K562 (cell line): ENCODE data around the gene FBXO10. TPM values are rescaled to one million over a fixed set of nuclear protein-coding genes. Genes with fewer than 3 reads are reported as not detected.
A peak's percentile ranks its signal among the peaks of the same experiment; 100 is the strongest.

Source experiments
- C11orf30 ChIP-seq: fragments of 450-650 bp; IDR thresholded peaks from 2 replicates; pipeline ENCODE4 v1.6.1; 2016; ENCODE audit warnings: low read depth, mild to moderate bottlenecking
- HDAC1 ChIP-seq, 2 experiments: fragments of 450-650 bp; IDR thresholded peaks; 2 replicates each; pipeline ENCODE4 v1.6.1; 2016 to 2017; ENCODE audit warnings: inconsistent platforms in 1 of 2, mild to moderate bottlenecking in 1 of 2, moderate library complexity in 1 of 2
- MAFG ChIP-seq: fragments of 450-650 bp; conservative IDR thresholded peaks from 2 replicates; pipeline ENCODE4 v1.6.1; 2016; ENCODE audit warnings: missing genetic modification characterization, missing compliant biosample characterization
- NEUROD1 ChIP-seq: fragments of 150-350 bp; IDR thresholded peaks from 2 replicates; pipeline ENCODE4 v1.6.1; 2014; ENCODE audit warnings: borderline replicate concordance, low read length, low read depth; ENCODE audit not compliant: partially characterized antibody
- NR3C1 ChIP-seq: sonication (generic); formaldehyde crosslinking; IDR thresholded peaks from 2 replicates; pipeline ENCODE4 v1.8.1; 2022; ENCODE audit warnings: missing genetic modification reagents
- POLR2A ChIP-seq: fragments of 450-650 bp; conservative IDR thresholded peaks from 2 replicates; pipeline ENCODE4 v1.6.1; 2016
- PURB ChIP-seq: sonication (generic); formaldehyde crosslinking; IDR thresholded peaks from 2 replicates; pipeline ENCODE4 v1.9.0; 2021; ENCODE audit warnings: low read depth, mild to moderate bottlenecking, missing genetic modification reagents
- YBX1 ChIP-seq: fragments of 450-650 bp; IDR thresholded peaks from 2 replicates; pipeline ENCODE4 v1.7.1; 2016; ENCODE audit warnings: mild to moderate bottlenecking
- ZKSCAN8 ChIP-seq: fragments of 200-800 bp; sonication (Bioruptor generic); IDR thresholded peaks from 2 replicates; pipeline ENCODE4 v1.6.1; 2016; ENCODE audit warnings: missing genetic modification characterization, missing compliant biosample characterization
- ZNF589 ChIP-seq: fragments of 200-800 bp; sonication (Bioruptor generic); IDR thresholded peaks from 2 replicates; pipeline ENCODE4 v1.6.1; 2016; ENCODE audit warnings: low read depth, missing genetic modification characterization, missing compliant biosample characterization
- ZNF778 ChIP-seq: fragments of 450-650 bp; formaldehyde crosslinking; IDR thresholded peaks from 2 replicates; pipeline ENCODE4 v1.4.0; 2020; ENCODE audit warnings: mild to moderate bottlenecking, moderate library complexity
- polyA plus RNA-seq, 8 experiments: library from polyadenylated mRNA; depleted of rRNA in 4 of 8; stranded (reverse) in 5 of 8; unstranded in 3 of 8; fragments of >200 nt; fragmentation: Nextera tagmentation in 2 of 8; fragmentation: Illumina TruSeq in 1 of 8; extraction: Ambion mirVana in 2 of 8; extraction: Trizol in 1 of 8; gene quantifications; 2 replicates each; pipeline versions ENCODE4 v1.2.1 to v1.2.3, GENCODE V29; 2011 to 2014; ENCODE audit warnings: inconsistent platforms in 1 of 8, missing spikeins in 1 of 8
- total RNA-seq, 7 experiments: library from RNA; depleted of rRNA in 6 of 7; stranded (reverse); fragments of >200 nt in 6 of 7; fragmentation: Illumina TruSeq in 2 of 7; extraction: Trizol in 2 of 7; gene quantifications; 2 replicates each; pipeline versions ENCODE4 v1.2.1 to v1.2.3, GENCODE V29; 2011 to 2021; ENCODE audit warnings: low replicate concordance in 1 of 7
- TF ChIP-seq, protein P1 (sequence below): fragments of 450-650 bp; IDR thresholded peaks from 2 replicates; pipeline ENCODE4 v1.6.1; 2016; ENCODE audit warnings: low read depth

The FBXO10 gene
- total and polyA plus RNA-seq, 9 of the 15 experiments (the other 6 are each of a cell fraction or from before 2014, with no cell fraction given), result 0.84 to 9.9 (median 6.0) TPM

DNA sequence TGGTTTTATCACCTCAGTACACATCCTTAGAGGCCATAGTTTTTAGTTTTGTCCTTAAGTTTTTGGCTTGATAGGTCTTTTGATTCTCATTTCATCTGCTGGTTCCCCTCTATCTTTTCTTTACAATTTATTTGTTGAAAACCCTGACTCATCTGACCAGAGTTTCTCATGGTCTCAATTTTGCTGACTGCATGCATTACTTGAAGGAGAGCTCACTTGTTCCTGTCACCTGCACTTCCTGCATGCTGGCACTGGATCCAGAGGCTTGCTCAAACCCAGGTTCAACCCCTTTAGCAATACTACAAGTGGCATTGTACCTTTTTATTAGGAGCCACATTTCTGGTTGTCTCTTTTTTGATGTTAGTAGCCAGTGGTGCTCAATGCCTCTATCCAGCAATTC, 26.7 kb downstream of the FBXO10 start (continued):
- TF ChIP-seq, protein P1, sequence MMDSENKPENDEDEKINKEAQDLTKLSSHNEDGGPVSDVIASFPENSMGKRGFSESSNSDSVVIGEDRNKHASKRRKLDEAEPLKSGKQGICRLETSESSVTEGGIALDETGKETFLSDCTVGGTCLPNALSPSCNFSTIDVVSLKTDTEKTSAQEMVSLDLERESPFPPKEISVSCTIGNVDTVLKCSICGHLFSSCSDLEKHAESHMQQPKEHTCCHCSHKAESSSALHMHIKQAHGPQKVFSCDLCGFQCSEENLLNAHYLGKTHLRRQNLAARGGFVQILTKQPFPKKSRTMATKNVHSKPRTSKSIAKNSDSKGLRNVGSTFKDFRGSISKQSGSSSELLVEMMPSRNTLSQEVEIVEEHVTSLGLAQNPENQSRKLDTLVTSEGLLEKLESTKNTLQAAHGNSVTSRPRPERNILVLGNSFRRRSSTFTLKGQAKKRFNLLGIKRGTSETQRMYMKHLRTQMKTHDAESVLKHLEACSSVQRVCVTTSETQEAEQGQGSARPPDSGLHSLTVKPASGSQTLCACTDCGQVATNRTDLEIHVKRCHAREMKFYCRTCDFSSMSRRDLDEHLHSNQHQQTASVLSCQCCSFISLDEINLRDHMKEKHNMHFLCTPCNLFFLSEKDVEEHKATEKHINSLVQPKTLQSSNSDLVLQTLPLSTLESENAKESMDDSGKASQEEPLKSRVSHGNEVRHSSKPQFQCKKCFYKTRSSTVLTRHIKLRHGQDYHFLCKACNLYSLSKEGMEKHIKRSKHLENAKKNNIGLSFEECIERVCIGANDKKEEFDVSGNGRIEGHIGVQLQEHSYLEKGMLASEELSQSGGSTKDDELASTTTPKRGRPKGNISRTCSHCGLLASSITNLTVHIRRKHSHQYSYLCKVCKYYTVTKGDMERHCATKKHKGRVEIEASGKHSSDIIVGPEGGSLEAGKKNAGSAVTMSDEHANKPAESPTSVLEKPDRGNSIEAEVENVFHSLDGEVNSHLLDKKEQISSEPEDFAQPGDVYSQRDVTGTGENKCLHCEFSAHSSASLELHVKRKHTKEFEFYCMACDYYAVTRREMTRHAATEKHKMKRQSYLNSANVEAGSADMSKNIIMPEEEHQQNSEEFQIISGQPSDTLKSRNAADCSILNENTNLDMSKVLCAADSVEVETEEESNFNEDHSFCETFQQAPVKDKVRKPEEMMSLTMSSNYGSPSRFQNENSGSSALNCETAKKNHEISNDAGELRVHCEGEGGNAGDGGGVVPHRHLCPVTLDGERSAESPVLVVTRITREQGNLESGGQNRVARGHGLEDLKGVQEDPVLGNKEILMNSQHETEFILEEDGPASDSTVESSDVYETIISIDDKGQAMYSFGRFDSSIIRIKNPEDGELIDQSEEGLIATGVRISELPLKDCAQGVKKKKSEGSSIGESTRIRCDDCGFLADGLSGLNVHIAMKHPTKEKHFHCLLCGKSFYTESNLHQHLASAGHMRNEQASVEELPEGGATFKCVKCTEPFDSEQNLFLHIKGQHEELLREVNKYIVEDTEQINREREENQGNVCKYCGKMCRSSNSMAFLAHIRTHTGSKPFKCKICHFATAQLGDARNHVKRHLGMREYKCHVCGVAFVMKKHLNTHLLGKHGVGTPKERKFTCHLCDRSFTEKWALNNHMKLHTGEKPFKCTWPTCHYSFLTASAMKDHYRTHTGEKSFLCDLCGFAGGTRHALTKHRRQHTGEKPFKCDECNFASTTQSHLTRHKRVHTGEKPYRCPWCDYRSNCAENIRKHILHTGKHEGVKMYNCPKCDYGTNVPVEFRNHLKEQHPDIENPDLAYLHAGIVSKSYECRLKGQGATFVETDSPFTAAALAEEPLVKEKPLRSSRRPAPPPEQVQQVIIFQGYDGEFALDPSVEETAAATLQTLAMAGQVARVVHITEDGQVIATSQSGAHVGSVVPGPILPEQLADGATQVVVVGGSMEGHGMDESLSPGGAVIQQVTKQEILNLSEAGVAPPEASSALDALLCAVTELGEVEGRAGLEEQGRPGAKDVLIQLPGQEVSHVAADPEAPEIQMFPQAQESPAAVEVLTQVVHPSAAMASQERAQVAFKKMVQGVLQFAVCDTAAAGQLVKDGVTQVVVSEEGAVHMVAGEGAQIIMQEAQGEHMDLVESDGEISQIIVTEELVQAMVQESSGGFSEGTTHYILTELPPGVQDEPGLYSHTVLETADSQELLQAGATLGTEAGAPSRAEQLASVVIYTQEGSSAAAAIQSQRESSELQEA, result no peak
- TF ChIP-seq YBX1, result no peak
- no peak for TF ChIP-seq NEUROD1
- no peak for TF ChIP-seq ZNF778 (CRISPR knock-in tag)
- TF ChIP-seq ZKSCAN8 (CRISPR knock-in tag), result no peak
- TF ChIP-seq NR3C1 (CRISPR knock-in tag), result no peak
- TF ChIP-seq ZNF589, result no peak
- no peak for TF ChIP-seq PURB (CRISPR knock-in tag)
- peak; percentile 42 for TF ChIP-seq MAFG (tag)
- TF ChIP-seq C11orf30, result peak; percentile 64
- no peak for TF ChIP-seq POLR2A
- no peak for TF ChIP-seq HDAC1 (IDR thresholded peaks at IDR 0.05)
- TF ChIP-seq, all 486 proteins: peak for 4
